ENCODE results near the gene DDAH2. TPM values are rescaled to one million over a fixed set of nuclear protein-coding genes. Genes with fewer than 3 reads are reported as not detected.

The DDAH2 gene
- total RNA-seq, 1 experiment from 2014 or later: 4.6 TPM

GRCh38 chr6:31737315-31737990, 8.4 kb upstream of the DDAH2 start:
- in situ Hi-C loops (cut with HindIII; ENCODE audit: low pct_unique_long_range_greater_than_20kb, low sequenced_read_pairs): no loop called here
- no peak for DNase-seq (ENCODE audit: low read depth, low spot score)

- no peak for DNase-seq (ENCODE audit: low read depth, low spot score)
- in situ Hi-C loops (cut with HindIII; ENCODE audit: low pct_unique_long_range_greater_than_20kb, low sequenced_read_pairs): no loop called here
Measured at GRCh38 chr6:31736768-31737314, 7.7 kb upstream of the DDAH2 start.

GRCh38 chr6:31736021-31736767, 7.1 kb upstream of the DDAH2 start, which contains the start of gene CLIC1:
CLIC1 (minus strand) TSS chr6:31736530; CDS start chr6:31736300, 230 bp downstream.
- peak; percentile 74 for DNase-seq (ENCODE audit: low read depth, low spot score)
- in situ Hi-C loops (cut with HindIII; ENCODE audit: low pct_unique_long_range_greater_than_20kb, low sequenced_read_pairs): no loop called here

GRCh38 chr6:31734821-31735406, 5.8 kb upstream of the DDAH2 start:
- in situ Hi-C loops (cut with HindIII; ENCODE audit: low pct_unique_long_range_greater_than_20kb, low sequenced_read_pairs): no loop called here
- DNase-seq (ENCODE audit: low read depth, low spot score): peak; percentile 39

- in situ Hi-C loops (cut with HindIII; ENCODE audit: low pct_unique_long_range_greater_than_20kb, low sequenced_read_pairs): no loop called here
- DNase-seq (ENCODE audit: low read depth, low spot score): no peak
Measured at GRCh38 chr6:31734247-31734820, 5.2 kb upstream of the DDAH2 start.

- in situ Hi-C loops (cut with HindIII; ENCODE audit: low pct_unique_long_range_greater_than_20kb, low sequenced_read_pairs): no loop called here
- DNase-seq (ENCODE audit: low read depth, low spot score): no peak
Measured at GRCh38 chr6:31733734-31734133, 4.6 kb upstream of the DDAH2 start.

- in situ Hi-C loops (cut with HindIII; ENCODE audit: low pct_unique_long_range_greater_than_20kb, low sequenced_read_pairs): no loop called here
- DNase-seq (ENCODE audit: low read depth, low spot score): no peak
Measured at GRCh38 chr6:31732029-31732428, 2.9 kb upstream of the DDAH2 start.

GRCh38 chr6:31730631-31731086, 1.6 kb upstream of the DDAH2 start:
- in situ Hi-C loops (cut with HindIII; ENCODE audit: low pct_unique_long_range_greater_than_20kb, low sequenced_read_pairs): no loop called here
- no peak for DNase-seq (ENCODE audit: low read depth, low spot score)

- in situ Hi-C loops (cut with HindIII; ENCODE audit: low pct_unique_long_range_greater_than_20kb, low sequenced_read_pairs): no loop called here
- peak; percentile 75 for DNase-seq (ENCODE audit: low read depth, low spot score)
Measured at GRCh38 chr6:31729979-31730630, 1.0 kb upstream of the DDAH2 start.

GRCh38 chr6:31729515-31729978, 448 bp upstream of the DDAH2 start:
- peak; percentile 83 for DNase-seq (ENCODE audit: low read depth, low spot score)
- in situ Hi-C loops (cut with HindIII; ENCODE audit: low pct_unique_long_range_greater_than_20kb, low sequenced_read_pairs): no loop called here

GRCh38 chr6:31727717-31728671, 1.1 kb downstream of the DDAH2 start:
- no peak for DNase-seq (ENCODE audit: low read depth, low spot score)
- in situ Hi-C loops (cut with HindIII; ENCODE audit: low pct_unique_long_range_greater_than_20kb, low sequenced_read_pairs): no loop called here

- DNase-seq (ENCODE audit: low read depth, low spot score): no peak
Measured at GRCh38 chr6:31727034-31727716, 1.9 kb downstream of the DDAH2 start.

GRCh38 chr6:31725502-31726350, 3.4 kb downstream of the DDAH2 start:
- DNase-seq (ENCODE audit: low read depth, low spot score): peak; percentile 48
- in situ Hi-C loops (cut with HindIII; ENCODE audit: low pct_unique_long_range_greater_than_20kb, low sequenced_read_pairs): no loop called here

More at GRCh38 chr6:31727034-31727716, 1.9 kb downstream of the DDAH2 start:
- in situ Hi-C loops (cut with HindIII; ENCODE audit: low pct_unique_long_range_greater_than_20kb, low sequenced_read_pairs): no loop called here

- DNase-seq (ENCODE audit: low read depth, low spot score): no peak
- in situ Hi-C loops (cut with HindIII; ENCODE audit: low pct_unique_long_range_greater_than_20kb, low sequenced_read_pairs): no loop called here
Measured at GRCh38 chr6:31723980-31724691, 5.0 kb downstream of the DDAH2 start.

Data from SK-MEL-5 (cell line).